ENCODE measurements around the gene ZNRF3.

DNA sequence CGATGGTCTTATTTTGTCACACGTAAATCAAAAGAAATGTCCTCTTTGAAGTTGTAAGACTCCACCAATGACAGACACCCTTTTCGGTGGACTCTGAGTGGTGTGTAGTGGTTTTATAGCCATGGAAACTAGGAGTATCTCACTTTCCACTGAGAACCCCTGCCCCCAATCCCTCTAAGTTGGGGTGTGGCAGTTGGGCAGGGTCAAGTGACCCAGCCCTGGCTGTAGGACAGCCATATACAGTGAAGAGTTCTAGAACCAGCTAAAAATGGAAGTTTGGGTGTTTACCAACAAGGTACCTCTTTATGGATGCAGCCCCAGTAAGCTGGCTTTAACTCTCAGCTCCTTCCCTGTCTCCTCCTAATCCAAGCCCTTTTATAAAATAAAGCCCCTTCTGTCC, 173.1 kb downstream of the ZNRF3 start:
- TF ChIP-seq, protein P1, sequence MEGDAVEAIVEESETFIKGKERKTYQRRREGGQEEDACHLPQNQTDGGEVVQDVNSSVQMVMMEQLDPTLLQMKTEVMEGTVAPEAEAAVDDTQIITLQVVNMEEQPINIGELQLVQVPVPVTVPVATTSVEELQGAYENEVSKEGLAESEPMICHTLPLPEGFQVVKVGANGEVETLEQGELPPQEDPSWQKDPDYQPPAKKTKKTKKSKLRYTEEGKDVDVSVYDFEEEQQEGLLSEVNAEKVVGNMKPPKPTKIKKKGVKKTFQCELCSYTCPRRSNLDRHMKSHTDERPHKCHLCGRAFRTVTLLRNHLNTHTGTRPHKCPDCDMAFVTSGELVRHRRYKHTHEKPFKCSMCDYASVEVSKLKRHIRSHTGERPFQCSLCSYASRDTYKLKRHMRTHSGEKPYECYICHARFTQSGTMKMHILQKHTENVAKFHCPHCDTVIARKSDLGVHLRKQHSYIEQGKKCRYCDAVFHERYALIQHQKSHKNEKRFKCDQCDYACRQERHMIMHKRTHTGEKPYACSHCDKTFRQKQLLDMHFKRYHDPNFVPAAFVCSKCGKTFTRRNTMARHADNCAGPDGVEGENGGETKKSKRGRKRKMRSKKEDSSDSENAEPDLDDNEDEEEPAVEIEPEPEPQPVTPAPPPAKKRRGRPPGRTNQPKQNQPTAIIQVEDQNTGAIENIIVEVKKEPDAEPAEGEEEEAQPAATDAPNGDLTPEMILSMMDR (IDR thresholded peaks at IDR 0.05): no peak
- TF ChIP-seq POLR2A (IDR thresholded peaks at IDR 0.05): no peak
